GM23338 (cell line): Measurements from ENCODE around the gene SCART1. TPM values are rescaled to one million over a fixed set of nuclear protein-coding genes. Genes with fewer than 3 reads are reported as not detected.

Source experiments
- ATAC-seq: fragments of 200-7000 bp; cut with Tn5 transposase; 3 replicates; pipeline ENCODE4 v1.9.1; 2020
- DNase-seq: peaks from one replicate; pipeline ENCODE4 v3.0.0-alpha.2; 2015; ENCODE audit warnings: low spot score
- H2AFZ ChIP-seq: fragments of 200-600 bp; sonication (generic); 2 replicates; pipeline ENCODE4 v1.8.0; 2016; ENCODE audit warnings: antibody characterized with exemption, mild to moderate bottlenecking, moderate library complexity
- H3F3A ChIP-seq: fragments of 200-600 bp; sonication (generic); replicated peaks from 2 replicates; pipeline ENCODE4 v1.8.0; 2017; ENCODE audit warnings: antibody characterized with exemption, mixed run types, low read depth
- H3K27ac ChIP-seq: fragments of 200-600 bp; sonication (generic); 2 replicates; pipeline ENCODE4 v1.6.1; 2016; ENCODE audit warnings: low read depth
- H3K27me3 ChIP-seq: fragments of 200-600 bp; sonication (generic); 2 replicates; pipeline ENCODE4 v1.8.0; 2016; ENCODE audit warnings: mild to moderate bottlenecking, mixed run types, moderate library complexity; ENCODE audit not compliant: insufficient read depth
- H3K36me3 ChIP-seq: fragments of 200-600 bp; sonication (generic); 2 replicates; pipeline ENCODE4 v1.8.0; 2016; ENCODE audit warnings: mild to moderate bottlenecking; ENCODE audit not compliant: insufficient read depth
- H3K4me1 ChIP-seq: fragments of 200-600 bp; sonication (generic); 2 replicates; pipeline ENCODE4 v1.8.0; 2016; ENCODE audit warnings: mild to moderate bottlenecking, moderate library complexity; ENCODE audit not compliant: insufficient read depth
- H3K4me2 ChIP-seq: fragments of 200-600 bp; sonication (generic); 2 replicates; pipeline ENCODE4 v1.7.1; 2017; ENCODE audit warnings: mixed run types
- H3K4me3 ChIP-seq: fragments of 200-600 bp; sonication (generic); 2 replicates; pipeline ENCODE4 v1.6.1; 2016; ENCODE audit warnings: mixed run types
- H3K79me2 ChIP-seq: fragments of 200-600 bp; sonication (generic); replicated peaks from 2 replicates; pipeline ENCODE4 v1.8.0; 2017; ENCODE audit warnings: mild to moderate bottlenecking; ENCODE audit not compliant: insufficient read depth
- H3K9me2 ChIP-seq: fragments of 200-600 bp; sonication (generic); 2 replicates; pipeline ENCODE4 v1.8.0; 2017; ENCODE audit not compliant: insufficient read depth
- H4K20me1 ChIP-seq: fragments of 200-600 bp; sonication (generic); replicated peaks from 2 replicates; pipeline ENCODE4 v1.8.0; 2017; ENCODE audit warnings: mild to moderate bottlenecking; ENCODE audit not compliant: insufficient read depth
- H3K27ac Mint-ChIP-seq: 2 replicates; pipeline ENCODE4 v1.8.0; 2020; ENCODE audit warnings: inconsistent platforms, mild to moderate bottlenecking, moderate library complexity, mixed read lengths
- H3K27me3 Mint-ChIP-seq: 3 replicates; pipeline ENCODE4 v1.8.0; 2022; ENCODE audit warnings: low read depth, mild to moderate bottlenecking, moderate library complexity, mixed read lengths, inconsistent platforms; ENCODE audit not compliant: insufficient read depth, poor library complexity
- H3K36me3 Mint-ChIP-seq: 3 replicates; pipeline ENCODE4 v1.8.0; 2021; ENCODE audit warnings: low read depth, mild to moderate bottlenecking, inconsistent platforms, moderate library complexity, mixed read lengths
- H3K4me1 Mint-ChIP-seq: 3 replicates; pipeline ENCODE4 v1.8.0; 2020; ENCODE audit warnings: mild to moderate bottlenecking, inconsistent platforms, mixed read lengths
- H3K4me3 Mint-ChIP-seq: 3 replicates; pipeline ENCODE4 v1.8.0; 2021; ENCODE audit warnings: moderate library complexity, mild to moderate bottlenecking, inconsistent platforms, mixed read lengths
- H3K9me3 Mint-ChIP-seq: 3 replicates; pipeline ENCODE4 v1.8.0; 2020; ENCODE audit warnings: moderate library complexity, mild to moderate bottlenecking, inconsistent platforms, mixed read lengths
- CTCF ChIP-seq, 2 experiments: fragments of 200-600 bp in 1 of 2; sonication (generic) in 1 of 2; conservative IDR thresholded peaks; 2 replicates each; pipeline versions ENCODE4 v1.5.1 to v1.6.1; 2016 to 2017; ENCODE audit warnings: antibody characterized with exemption in 2 of 2, low read depth in 2 of 2, mild to moderate bottlenecking in 2 of 2, moderate library complexity in 1 of 2
- EZH2 ChIP-seq: fragments of 200-600 bp; sonication (generic); IDR thresholded peaks from one replicate; pipeline ENCODE4 v1.8.0; 2017; ENCODE audit warnings: antibody characterized with exemption, mild to moderate bottlenecking, low read depth; ENCODE audit not compliant: unreplicated experiment
- JUNB ChIP-seq: IDR thresholded peaks from one replicate; pipeline ENCODE4 v1.6.1; 2016; ENCODE audit warnings: antibody characterized with exemption; ENCODE audit not compliant: unreplicated experiment
- POLR2AphosphoS5 ChIP-seq: IDR thresholded peaks from 2 replicates; pipeline ENCODE4 v1.6.1; 2016; ENCODE audit warnings: antibody characterized with exemption, low read depth
- STAT1 ChIP-seq: IDR thresholded peaks from one replicate; pipeline ENCODE4 v1.6.1; 2016; ENCODE audit warnings: antibody characterized with exemption; ENCODE audit not compliant: unreplicated experiment
- ZNF462 ChIP-seq: fragments of 250-450 bp; sonication (Bioruptor Pico); IDR thresholded peaks from 2 replicates; pipeline ENCODE4 v1.5.0; 2020; ENCODE audit warnings: mild to moderate bottlenecking, moderate library complexity
- polyA plus RNA-seq: library from polyadenylated mRNA; unstranded; fragments of >200 nt; fragmentation: Nextera tagmentation; extraction: Ambion mirVana; gene quantifications from 2 replicates; pipeline ENCODE4 v1.2.1, GENCODE V29; 2016
- total RNA-seq: library from RNA; depleted of rRNA; stranded (reverse); fragments of >200 nt; shearing (Covaris generic); gene quantifications from 2 replicates; pipeline ENCODE4 v1.2.3, GENCODE V29; 2014

Gene SCART1
- total and polyA plus RNA-seq, 2 experiments from 2014 or later: 0.59 TPM; not detected in 1

GRCh38 chr10:133466683-133467275 lies 13.0 kb downstream of the SCART1 start:
- Histone ChIP-seq H3K4me2 (no peak overlapping the region), H3K9me2 (0 out of 2 replicates have a peak, but pooled peaks cover 4% of the 10 kb centered on the region), H2AFZ (no peak overlapping the region), H3K4me3 (no peak overlapping the region), H3F3A (no peaks in the 10 kb centered on the region), H3K79me2 (no peaks in the 10 kb centered on the region), H3K36me3 (no peaks in the 10 kb centered on the region), H3K4me1 (no peaks in the 10 kb centered on the region), H3K27ac (no peak overlapping the region), H3K27me3 (peaks cover 23% of the 10 kb centered on the region), H4K20me1 (no peaks in the 10 kb centered on the region)
- Mint-ChIP-seq H3K9me3 (peaks cover 71% of the 10 kb centered on the region), H3K36me3 (peaks cover 16% of the 10 kb centered on the region; the same call in 2 of the 3 replicates), H3K4me1 (no peaks in the 10 kb centered on the region), H3K4me3 (no peak overlapping the region), H3K27me3 (peaks cover 29% of the 10 kb centered on the region), H3K27ac (no peak overlapping the region)
- ATAC-seq (no peak), DNase-seq (no peak)
- no peak for TF ChIP-seq EZH2
- TF ChIP-seq POLR2AphosphoS5: no peak
- no peak for TF ChIP-seq STAT1
- TF ChIP-seq CTCF (conservative IDR thresholded peaks at IDR 0.05; ENCODE audit: low read depth in 2 of 2): no peak
- no peak for TF ChIP-seq ZNF462
- no peak for TF ChIP-seq JUNB
